MV-4-11 (cell line): ENCODE results near the gene VSTM2L.

ENCODE experiments used
- DNase-seq: peaks from one replicate; lab custom pipeline; 2025; lab: John Stamatoyannopoulos, UW

The VSTM2L gene

DNA sequence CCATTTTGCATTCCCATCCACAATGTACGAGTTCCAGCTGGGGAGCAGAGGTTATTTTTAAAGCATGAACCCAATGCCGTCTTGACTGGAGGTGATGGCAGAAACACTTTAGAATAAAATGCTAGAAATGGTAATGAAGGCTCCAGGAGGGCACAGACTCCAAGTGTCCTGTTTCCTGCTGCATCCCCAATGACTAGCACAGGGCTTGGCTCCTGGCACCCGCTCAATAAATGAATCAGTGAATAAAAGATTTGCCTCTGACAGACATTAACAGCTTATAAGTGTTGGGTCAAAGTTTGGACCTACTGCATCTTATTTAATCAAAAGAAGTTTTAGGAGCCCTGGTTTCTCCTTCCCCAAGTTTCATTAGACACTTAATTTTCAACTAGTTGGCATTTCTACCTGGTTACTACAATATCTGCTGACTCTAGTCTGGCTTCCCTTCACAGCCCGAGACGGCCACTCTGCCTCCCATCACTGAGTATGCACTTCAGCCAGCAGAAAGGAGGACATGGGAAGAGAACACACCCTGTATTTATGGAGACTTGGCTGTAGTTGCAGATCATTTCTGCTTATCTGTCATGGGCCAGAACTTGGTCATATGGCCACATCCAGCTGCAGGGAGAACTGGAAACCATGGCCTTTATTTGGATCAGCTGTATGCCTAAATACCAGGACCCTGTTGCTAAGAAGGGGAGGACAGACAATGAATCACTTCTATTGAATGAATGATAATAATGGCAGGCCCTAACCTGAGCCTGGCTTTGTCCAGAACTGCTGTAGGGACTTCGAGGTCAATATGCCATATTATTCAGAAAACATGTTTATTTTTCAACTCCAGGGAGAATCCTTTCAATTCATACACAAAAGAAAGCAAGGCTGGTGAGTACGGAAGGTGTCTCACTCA is 67.3 kb downstream of the VSTM2L start:
- no peak for DNase-seq

DNA sequence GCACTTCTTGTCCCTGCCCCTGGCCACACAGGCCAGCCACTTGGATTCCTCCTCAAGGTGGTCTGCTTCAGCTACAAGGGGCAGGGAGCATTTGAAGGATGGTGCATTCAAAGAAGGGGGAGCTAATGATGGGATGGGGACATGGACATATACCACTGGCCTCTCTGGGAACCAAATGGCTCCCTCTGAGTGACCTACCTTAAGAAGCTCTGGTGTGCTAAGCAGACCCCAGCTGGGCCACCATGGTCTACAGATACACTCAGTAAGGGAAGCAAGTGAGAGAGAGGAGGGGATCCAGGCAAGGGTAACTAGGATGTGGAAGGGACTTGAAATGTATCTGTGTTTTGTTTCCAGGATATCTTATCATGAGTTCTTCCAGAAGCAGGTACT is 67.9 kb downstream of the VSTM2L start:
- no peak for DNase-seq

DNA sequence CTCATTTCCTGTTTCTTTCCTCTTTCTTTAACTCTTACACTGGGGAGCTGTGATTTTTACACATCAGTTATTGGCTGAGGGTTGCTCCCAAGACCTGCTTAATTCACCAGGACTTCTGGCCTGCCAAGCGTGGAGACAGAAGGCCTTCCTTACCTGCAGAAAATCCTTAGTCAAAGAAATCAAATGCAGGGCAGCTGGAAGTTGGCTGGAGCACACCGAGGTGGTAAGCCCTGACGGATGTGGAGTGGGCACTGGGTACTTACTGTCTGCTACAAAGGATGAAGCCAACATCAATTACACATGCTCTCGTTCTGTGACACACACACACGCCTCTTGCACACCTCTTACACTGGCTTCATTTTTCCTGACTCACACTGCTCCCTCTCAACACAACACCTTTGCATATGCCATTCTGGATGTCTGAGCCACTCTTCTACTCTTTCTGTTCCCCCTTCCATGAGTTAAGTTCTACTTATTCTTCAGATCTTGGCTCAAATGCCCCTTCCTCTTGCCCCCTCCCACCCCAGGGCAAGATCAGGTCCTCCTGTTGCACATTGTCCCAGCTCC is 68.7 kb downstream of the VSTM2L start:
- DNase-seq = no peak

DNA sequence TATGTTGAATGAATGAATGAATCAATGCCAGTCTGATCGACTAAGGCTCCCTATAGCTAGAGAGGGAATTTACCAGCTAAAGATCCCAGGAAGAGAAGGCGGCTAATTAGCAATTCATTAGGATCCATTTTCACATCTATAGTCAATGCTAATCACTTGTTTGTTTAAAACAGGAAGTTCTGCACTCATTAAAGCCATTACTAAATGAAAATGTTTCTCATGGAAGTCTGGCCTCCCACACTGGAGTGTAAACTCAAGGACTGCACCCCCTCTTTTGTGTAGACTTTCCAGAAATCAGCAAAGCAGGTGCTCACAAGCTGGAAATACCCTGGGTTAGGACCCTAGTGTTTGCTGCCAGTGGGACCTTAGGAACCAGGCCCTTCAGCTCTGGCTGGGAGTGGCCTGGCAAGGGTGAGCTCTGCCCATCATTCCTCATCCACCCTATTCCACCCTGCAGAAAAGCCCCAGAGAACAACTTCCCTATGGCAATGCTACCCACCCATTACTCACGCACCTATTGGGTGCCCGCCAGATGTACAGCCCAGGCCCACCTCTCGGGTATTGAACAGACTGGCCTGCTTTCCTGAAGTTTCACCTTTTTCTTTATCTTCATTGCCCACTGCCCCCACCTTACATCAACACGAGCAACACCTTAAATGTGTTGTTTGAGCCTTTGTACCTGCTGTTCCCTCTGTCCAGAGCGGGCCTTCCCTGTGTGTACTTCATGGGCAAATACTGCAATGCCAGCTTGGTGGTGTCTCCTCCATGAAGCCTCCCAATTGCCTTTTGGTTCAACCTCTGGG is 69.5 kb downstream of the VSTM2L start:
- DNase-seq = no peak

DNA sequence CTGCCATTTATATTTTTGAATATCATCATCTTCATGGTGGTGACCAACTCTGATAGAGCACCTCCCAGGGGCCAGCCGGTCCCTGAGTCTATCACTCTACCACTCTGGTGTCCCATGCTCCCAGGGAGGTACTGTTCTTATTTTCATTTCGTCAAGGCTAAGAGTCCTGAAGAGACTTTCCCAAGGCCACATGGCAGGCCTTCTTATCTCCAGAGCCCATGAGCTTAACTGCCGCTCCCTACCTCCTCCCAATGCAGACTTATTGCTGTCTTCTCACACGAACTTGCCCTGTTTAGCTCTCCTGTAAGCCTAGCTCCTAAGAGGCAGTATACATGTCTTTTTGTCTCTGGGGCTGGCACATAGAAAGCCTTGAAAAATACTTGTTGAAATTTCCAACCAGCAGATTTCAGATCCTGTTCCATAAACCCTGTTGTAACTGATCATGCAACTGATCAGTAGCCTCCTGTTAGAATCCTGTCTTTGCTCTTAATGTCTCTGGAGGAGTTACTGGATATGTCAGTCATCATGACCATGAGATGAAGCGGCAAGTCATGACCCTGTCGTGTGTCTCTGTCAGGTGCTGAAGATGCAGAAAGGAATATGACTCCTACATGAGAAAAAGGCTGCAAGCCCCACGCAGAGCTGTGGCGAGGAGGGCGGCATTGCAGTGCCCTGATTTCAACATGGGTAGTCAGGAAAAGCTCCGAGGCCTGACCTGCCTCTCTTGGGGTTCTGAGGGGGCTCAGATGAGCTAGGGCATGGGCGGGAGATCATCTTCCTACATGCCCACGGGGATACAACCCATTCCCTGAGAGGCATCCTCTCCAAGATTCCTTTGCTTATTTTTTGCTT is 70.4 kb downstream of the VSTM2L start:
- no peak for DNase-seq

DNA sequence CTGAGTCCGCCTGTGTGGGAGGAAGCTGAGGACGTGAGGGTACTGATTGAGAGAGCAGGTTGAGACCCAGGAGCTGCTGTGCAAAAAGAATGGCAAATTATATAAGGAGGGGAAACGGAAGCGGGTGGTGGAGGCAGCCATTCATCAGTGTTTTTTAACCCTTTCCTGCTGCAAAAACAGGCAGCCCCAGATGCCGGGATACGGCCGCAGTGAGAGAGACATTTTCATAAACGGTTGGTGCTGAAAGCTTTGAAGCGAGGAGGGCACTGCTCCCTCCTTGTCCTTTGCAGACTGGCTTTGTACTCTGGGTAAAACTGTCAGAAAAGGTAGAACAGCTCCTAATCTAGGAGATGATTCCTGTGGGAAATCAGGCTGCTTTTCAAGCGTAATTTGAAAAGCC is 74.0 kb downstream of the VSTM2L start:
- DNase-seq = no peak

DNA sequence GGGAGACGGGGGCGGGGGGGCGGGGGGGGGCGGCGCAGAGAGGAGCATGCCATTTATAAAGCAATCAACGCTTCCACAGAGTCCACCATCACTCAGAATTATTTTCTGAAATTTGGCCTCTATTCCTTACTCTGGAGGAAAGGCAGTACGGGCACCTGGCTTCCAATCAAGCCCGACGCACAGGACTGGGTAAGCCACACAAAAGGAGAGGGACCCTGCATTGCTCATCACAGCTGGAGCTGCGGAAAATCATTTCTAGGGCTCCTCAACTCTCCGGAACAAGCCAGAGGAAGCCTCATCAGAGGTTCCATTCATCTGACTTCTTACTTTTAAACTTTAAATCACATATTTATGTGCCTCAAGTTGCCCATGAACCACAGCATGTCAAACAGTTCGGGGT is 74.4 kb downstream of the VSTM2L start:
- DNase-seq = no peak

DNA sequence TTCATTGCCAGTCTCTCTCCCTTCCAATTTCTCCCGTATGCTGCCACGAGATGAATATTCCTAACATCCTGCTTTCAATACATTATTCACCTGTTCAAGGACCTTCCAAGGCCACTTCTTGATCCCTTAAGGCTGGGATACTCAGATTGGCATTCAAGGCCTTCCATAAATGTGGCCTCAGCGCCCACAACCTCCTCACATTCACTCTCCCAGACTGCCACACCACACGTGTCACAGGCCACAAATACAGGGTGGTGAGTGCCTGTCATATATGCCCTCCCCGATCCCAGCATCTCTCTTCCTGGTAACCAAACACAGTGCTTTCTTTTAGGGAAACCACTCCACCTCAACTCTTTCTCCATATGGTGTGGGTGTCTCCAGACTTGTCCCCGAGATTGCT is 74.9 kb downstream of the VSTM2L start:
- DNase-seq = no peak

DNA sequence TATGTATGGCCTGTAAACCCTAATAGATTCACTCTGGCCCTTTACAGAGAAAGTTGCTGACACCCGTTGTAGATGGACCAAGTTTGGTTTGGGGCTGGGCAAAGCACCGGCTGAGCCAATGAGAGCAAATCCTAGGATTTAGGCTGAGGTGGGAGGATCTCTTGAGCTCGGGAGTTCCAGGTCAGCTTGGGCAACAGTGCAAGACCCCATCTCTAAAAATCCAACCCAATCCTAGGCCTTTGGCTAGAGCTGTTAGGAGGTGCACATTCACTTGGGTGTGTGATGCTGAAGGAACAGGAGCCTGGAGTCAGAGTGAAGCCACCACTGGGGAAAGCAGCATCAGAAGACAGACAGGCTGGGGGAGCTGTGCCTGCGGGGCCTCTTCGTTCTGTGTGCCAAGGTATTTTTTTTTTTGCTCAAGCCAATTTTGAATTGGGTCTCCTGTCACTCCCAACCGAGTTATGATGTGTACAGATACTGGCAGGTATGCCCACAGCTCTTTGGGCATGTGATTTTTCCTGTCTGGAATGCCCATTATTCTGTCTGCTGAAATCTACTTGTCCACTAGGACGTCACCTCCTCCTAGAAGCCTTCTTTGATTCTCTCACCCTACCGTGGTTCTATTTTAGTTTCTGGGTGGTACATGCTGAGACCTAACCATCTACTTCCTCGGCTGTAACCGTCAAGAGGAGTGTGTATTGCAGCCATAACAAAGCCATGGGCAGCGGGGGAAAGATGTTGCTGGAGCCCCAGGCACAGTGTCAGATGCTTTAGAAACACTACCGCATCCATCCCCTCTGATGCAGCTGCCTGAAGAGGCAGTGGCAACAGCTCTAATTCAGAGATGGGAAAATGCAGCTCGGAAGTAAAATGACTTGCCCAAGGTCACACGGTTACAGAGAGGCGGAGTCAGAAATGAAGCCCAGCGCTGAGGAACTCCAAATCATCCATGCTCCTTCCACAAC is 76.4 kb downstream of the VSTM2L start:
- no peak for DNase-seq

DNA sequence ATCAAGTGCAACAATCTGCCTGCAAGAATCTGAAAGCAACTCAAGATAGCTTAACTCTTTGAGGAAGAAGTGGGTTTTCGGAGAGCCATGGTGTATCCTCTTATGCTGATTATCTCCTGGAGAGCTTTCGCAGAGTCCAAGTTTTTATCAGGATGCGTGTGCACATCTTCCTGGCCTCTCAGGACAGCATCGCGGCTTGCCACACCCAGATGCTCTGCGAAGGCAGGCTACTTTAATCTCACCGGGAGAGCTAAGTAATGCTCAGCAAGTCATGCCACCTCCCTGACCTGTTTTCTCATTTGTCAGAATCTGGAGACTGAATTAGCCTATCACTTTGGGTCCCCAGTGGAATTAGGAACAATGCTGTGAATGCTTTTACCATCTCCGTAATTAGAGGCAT is 77.5 kb downstream of the VSTM2L start:
- DNase-seq = no peak

DNA sequence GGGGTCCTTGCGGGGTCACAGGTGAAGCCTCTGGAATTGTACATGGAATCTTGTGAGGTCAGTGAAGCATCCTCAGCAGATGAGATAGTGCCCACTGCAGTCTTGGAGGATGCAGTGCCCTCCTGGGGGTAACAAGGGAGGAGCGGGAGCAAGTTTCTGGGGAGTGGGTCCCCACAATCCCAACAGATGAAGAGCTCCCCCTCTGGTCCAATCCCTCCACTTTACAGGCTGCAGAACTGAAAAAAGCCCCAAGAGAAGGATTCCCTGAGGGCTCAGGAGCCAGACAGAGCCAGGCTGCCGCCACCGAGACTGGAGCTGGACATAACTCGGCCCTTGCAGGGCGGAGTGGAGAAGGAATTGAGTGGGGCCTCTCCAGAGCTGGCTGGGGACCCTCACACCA is 77.9 kb downstream of the VSTM2L start:
- DNase-seq = no peak

DNA sequence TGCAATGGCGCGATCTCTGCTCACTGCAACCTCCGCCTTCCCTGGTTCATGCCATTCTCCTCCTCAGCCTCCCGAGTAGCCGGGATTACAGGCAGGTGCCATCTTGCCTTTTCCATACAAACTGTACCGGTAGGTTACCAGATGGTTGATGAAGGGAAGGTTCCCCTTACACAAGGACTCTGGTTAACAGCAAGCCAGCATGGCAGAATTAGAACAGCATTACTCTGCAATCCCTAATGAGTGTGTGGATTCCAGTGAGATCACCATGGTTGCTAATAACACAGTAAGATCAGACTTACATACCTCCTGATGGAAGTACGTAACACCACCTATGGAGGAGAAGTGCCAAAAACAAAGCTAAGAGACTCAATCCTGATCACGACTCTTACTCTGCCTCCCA is 78.6 kb downstream of the VSTM2L start:
- no peak for DNase-seq

DNA sequence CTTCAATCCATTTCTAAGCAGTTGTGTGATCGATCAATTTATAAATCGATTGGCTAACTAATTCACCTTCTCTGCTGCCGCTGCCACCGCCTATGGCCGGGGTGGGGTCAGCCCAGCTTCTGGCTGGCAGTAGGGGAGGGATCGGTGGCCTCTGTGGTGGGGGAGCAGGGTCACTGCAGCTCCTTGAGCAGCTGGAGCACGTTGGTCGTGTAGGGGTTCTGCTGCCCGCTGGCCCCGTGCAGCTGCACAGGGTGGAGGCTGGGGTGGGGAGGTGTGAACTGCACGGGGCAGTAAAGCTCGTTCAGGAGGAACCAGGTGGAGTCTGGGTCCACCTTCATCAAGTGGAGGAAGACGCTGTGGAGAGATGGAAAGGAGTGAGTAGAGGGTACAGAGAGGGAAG is 80.4 kb downstream of the VSTM2L start:
- no peak for DNase-seq

DNA sequence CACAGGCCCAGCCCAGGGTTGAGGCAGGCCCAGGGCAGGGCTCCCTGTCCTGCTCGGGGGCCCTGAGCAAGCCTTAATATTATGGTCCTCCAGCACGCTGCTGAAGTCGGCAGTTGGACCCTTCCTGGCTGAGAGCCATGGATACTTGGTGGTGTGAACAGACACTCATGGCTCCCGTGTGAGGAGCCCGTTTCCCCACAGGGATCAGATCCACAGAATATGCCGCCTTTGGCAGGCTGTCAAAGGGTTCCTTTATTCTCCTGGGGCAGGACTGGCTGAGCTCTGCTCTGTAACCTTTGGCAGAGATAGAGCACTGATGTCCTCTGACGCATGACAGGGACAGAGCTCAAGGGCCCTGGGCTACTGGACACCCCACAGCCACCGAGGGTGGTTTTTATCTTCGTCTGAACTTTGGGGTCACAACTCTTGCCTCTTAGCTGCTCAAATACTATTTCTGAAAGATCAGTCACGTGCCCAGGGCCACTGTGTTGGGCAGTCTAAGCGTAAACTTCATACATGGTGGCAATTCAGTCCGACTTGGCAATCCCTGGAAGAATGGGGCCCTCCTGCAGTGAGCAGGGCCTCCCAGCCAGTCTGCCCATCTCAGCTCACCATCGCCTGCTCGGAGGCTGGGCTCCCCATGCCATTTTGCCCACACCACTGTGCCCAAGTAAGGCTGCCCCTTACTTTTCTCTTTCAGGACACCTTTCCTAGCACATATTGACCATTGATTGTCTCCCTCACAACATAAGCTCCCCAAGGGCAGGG is 81.3 kb downstream of the VSTM2L start:
- DNase-seq = no peak

DNA sequence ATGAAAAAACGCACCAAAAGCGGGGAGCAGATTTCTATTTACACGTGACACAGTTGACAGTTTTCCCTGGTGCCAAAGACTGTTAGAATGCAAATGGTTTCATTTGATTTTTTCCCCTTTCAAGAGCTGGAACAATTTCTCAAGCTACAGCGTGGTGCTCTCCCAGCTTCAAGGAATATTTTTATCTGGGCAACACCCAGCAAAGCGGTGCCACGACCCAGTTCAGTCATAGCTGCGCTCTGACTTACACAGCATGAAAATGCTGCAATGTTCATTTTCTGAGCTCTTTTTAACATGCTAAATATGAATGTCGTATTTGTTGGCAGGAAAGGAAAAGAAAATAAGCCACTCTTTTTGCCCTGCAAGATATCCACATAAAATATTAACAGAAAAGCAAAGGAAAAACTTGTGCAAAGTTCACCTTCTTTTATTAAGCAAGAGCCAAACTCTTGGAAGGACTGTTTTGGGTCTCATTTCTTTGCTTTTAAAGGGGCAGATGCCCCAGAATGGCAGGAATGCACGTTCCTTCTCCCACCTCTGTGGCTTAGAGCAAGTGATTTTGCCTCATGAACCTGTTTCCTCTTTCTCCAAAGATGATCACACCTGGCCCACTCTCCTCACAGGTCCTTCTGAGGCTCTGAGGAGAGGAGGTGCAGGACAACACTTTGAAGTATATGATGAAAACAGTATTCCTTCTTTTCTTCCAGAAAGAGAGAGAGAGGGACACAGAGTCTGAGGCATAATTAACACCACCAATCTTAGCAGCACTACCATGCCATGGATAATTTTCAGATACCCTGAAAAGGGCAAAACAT is 83.3 kb downstream of the VSTM2L start:
- no peak for DNase-seq

DNA sequence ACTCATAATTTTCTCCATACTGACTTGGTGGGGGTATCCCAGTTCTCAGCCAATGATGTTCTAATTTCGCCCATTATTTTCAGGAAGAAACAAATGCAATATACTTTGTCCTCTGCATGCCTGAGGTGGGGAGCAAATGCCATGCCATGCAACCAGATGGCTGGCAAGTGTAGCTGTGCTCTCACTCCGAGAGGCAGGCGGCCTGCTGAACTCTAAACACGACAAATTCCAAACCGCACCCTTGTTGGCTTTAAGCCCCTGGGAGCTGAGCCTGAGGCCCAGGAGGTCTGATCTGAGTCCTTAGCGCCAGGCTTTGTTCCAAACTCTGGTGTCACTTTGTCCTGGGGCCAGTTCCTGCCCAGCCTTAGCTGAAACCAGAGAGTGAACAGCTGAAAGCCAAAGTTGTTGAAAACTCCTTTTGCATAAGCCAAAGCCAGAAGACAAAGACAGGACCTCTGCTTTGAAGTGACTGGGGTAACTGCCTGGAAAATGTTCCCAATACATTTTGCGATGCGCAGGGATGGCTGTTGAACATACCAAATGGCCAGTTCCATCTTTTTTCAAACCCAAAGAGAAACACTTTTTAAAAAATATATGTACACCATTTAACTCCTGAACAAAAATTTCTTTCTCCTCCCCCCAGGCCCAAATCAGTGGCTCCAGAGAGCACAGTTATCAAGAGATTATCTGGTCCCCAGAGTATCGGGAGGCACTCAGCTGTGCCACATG is 84.1 kb downstream of the VSTM2L start:
- DNase-seq = no peak

DNA sequence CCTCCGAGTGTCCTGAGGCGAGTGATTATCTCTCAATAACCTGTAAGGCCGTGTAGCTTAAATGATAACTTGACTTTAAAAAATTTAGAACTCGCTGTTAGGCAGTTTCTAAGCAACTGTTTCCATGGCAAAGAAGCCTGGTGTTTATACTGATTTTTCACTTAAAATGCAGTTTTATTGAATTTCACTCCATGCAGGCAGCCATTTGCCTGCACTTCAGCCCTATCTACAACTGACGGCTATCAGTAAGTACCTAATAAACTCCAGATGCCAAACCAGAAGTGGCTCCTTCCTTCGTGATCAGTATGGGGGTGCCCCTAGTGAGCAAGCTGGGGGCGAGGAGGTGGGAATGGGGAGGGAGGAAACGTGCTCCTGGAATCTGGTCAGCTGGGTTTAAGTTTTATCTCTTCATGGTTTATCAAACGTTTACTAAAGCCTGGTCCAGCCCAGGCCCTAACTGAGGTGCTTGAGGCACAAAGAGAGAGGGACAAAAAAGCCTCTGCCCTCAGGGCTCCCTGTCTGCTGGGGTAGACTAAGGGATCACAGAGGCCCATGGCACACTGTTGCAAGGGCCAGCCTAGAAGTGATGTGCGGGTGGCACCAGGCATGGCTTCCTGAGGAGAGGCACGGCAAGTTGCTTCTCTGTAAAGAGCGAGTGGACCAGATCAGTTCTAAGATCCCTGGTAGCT is 84.8 kb downstream of the VSTM2L start:
- DNase-seq = no peak
